GM23248 (cell line): ENCODE measurements around the gene WARS2.

Experiments used
- EZH2 ChIP-seq: fragments of 200-600 bp; sonication (generic); IDR thresholded peaks from 2 replicates; pipeline ENCODE4 v1.6.1; 2018; ENCODE audit warnings: antibody characterized with exemption, mild to moderate bottlenecking; ENCODE audit not compliant: insufficient read depth, poor library complexity, severe bottlenecking
- EZH2phosphoT487 ChIP-seq: fragments of 200-600 bp; sonication (generic); IDR thresholded peaks from 2 replicates; pipeline ENCODE4 v1.6.1; 2018; ENCODE audit warnings: antibody characterized with exemption, moderate library complexity, mild to moderate bottlenecking, low read depth; ENCODE audit not compliant: insufficient read depth

GRCh38 chr1:119007339-119007669 is 133.1 kb downstream of the WARS2 start:
- TF ChIP-seq EZH2 (no peak), EZH2phosphoT487 (no peak)
